Right lobe of liver (tissue), 4 donors: ENCODE results near the gene CCDC70.

Experiments used
- CTCF ChIP-seq, 4 donors: fragments of 200-600 bp in 3 of 4; fragments of 450-650 bp in 1 of 4; IDR thresholded peaks; one replicate each; pipeline versions ENCODE4 v1.5.1 to v1.8.0; 2016 to 2022; ENCODE audit warnings: antibody characterized with exemption in 4 of 4, mild to moderate bottlenecking in 2 of 4
- POLR2A ChIP-seq: fragments of 450-650 bp; IDR thresholded peaks from one replicate; pipeline ENCODE4 v1.6.1; 2017; ENCODE audit warnings: antibody characterized with exemption, mild to moderate bottlenecking
- donor health status: DM: no; HTN: no; CAD: no.
- donor health status: DM: no; HTN: no; CAD: no.
- donor health status: DM: no; HTN: yes; CAD: no.

- TF ChIP-seq CTCF (IDR thresholded peaks at IDR 0.05): peak; percentile 51 to 73 (median 71)
- TF ChIP-seq POLR2A: no peak
Measured at GRCh38 chr13:51895906-51896888, 34.4 kb downstream of the CCDC70 start.
